ENCODE results near the gene CHMP6. TPM values are rescaled to one million over a fixed set of nuclear protein-coding genes. Genes with fewer than 3 reads are reported as not detected.

CHMP6 gene
- total and polyA plus RNA-seq, 4 donors, result 9.6 to 24.0 (median 16.7) TPM

DNA sequence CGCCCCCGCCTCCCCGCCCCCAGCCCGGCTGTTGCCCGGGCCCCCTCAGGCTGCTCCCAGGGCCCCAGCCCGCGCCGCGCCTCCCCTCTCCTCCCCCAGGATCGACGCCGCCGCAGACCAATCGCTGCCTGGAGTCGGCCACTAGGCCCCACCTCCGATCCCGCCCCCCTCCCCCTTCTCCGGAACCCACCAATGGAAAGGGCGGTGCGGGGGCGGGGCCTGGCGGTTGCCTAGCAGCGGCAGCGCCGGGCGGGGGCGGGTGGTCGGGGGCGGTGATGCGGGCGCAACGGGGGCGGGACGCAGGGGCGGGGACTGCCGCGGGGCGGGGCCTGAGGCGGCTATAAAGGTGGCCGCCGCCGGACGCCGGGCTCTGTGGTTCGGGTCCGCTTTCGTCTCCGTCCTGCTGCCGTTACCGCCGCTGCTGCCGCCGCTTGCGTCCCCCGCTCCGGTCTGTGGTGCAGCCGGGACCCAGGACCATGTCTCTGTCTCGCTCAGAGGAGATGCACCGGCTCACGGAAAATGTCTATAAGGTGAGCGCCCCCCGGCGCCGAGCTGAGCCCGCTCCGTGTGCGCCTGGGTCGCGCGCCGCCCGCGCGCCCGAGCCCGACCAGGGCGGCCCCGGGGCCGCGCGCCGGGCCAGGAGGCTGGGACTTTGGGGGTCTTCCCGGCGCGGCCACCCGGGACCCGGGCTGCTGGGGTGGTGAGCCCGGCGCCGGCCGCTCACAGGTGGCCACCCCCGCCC lies 43.3 kb downstream of the CHMP6 start, which contains the start of gene BAIAP2:
Gene BAIAP2, plus strand, starts transcription at position 373 of the 742 bp plus-strand sequence. Its CDS starts 104 bp downstream, at position 477.
- Histone ChIP-seq H3K27ac (ENCODE audit: low read depth in 1 of 2, low read length in 2 of 2) (peak within 1 kb of the TSS; percentile 73 to 80), H3K4me1 (ENCODE audit: control insufficient read depth in 4 of 4, insufficient read depth in 4 of 4, low read length in 3 of 4) (peaks cover 25 to 82% (median 60%) of the 10 kb centered on the region in 4 donors), H3K27me3 (ENCODE audit: control insufficient read depth in 4 of 4, insufficient read depth in 4 of 4, low read length in 3 of 4) (no peaks in the 10 kb centered on the region), H3K4me3 (ENCODE audit: low read depth in 1 of 3, low read length in 3 of 3) (peak within 1 kb of the TSS; percentile 57 to 83 (median 77)), H3K36me3 (ENCODE audit: control insufficient read depth in 4 of 4, insufficient read depth in 3 of 4, low read depth in 1 of 4, low read length in 3 of 4) (peaks cover 0 to 2% (median 0%) of the 10 kb centered on the region in 4 donors), H3K9me3 (ENCODE audit: control insufficient read depth in 4 of 4, low read length in 3 of 4) (no peaks in the 10 kb centered on the region), H3K9ac (ENCODE audit: low read depth in 1 of 2, low read length in 2 of 2) (peak within 1 kb of the TSS; percentile 82 to 83)
- under 1% methylated on average over 92 of the region's 92 CpGs for WGBS
- TF ChIP-seq, protein P1, sequence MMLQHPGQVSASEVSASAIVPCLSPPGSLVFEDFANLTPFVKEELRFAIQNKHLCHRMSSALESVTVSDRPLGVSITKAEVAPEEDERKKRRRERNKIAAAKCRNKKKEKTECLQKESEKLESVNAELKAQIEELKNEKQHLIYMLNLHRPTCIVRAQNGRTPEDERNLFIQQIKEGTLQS (IDR thresholded peaks at IDR 0.05), result no peak
- TF ChIP-seq EGR1 (IDR thresholded peaks at IDR 0.05; ENCODE audit: low read depth in 2 of 2) (peak in 1 of 2 donors; percentile 66), GABPA (IDR thresholded peaks at IDR 0.05 in 1 of 2, conservative IDR thresholded peaks at IDR 0.05 in 1 of 2) (no peak), FOXA1 (IDR thresholded peaks at IDR 0.05) (no peak), HNF4A (conservative IDR thresholded peaks at IDR 0.05) (no peak), SP1 (IDR thresholded peaks at IDR 0.05) (peak; percentile 56), FOXA2 (IDR thresholded peaks at IDR 0.05) (no peak), RXRA (IDR thresholded peaks at IDR 0.05) (no peak), YY1 (IDR thresholded peaks at IDR 0.05) (peak; percentile 22), HNF4G (IDR thresholded peaks at IDR 0.05) (no peak), JUND (IDR thresholded peaks at IDR 0.05) (no peak), NR2F2 (IDR thresholded peaks at IDR 0.05) (no peak), RAD21 (IDR thresholded peaks at IDR 0.05) (no peak), TAF1 (conservative IDR thresholded peaks at IDR 0.05) (peak; percentile 64)
- TF ChIP-seq, protein P2, sequence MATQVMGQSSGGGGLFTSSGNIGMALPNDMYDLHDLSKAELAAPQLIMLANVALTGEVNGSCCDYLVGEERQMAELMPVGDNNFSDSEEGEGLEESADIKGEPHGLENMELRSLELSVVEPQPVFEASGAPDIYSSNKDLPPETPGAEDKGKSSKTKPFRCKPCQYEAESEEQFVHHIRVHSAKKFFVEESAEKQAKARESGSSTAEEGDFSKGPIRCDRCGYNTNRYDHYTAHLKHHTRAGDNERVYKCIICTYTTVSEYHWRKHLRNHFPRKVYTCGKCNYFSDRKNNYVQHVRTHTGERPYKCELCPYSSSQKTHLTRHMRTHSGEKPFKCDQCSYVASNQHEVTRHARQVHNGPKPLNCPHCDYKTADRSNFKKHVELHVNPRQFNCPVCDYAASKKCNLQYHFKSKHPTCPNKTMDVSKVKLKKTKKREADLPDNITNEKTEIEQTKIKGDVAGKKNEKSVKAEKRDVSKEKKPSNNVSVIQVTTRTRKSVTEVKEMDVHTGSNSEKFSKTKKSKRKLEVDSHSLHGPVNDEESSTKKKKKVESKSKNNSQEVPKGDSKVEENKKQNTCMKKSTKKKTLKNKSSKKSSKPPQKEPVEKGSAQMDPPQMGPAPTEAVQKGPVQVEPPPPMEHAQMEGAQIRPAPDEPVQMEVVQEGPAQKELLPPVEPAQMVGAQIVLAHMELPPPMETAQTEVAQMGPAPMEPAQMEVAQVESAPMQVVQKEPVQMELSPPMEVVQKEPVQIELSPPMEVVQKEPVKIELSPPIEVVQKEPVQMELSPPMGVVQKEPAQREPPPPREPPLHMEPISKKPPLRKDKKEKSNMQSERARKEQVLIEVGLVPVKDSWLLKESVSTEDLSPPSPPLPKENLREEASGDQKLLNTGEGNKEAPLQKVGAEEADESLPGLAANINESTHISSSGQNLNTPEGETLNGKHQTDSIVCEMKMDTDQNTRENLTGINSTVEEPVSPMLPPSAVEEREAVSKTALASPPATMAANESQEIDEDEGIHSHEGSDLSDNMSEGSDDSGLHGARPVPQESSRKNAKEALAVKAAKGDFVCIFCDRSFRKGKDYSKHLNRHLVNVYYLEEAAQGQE (IDR thresholded peaks at IDR 0.05), result peak; percentile 92
- TF ChIP-seq, protein P3, sequence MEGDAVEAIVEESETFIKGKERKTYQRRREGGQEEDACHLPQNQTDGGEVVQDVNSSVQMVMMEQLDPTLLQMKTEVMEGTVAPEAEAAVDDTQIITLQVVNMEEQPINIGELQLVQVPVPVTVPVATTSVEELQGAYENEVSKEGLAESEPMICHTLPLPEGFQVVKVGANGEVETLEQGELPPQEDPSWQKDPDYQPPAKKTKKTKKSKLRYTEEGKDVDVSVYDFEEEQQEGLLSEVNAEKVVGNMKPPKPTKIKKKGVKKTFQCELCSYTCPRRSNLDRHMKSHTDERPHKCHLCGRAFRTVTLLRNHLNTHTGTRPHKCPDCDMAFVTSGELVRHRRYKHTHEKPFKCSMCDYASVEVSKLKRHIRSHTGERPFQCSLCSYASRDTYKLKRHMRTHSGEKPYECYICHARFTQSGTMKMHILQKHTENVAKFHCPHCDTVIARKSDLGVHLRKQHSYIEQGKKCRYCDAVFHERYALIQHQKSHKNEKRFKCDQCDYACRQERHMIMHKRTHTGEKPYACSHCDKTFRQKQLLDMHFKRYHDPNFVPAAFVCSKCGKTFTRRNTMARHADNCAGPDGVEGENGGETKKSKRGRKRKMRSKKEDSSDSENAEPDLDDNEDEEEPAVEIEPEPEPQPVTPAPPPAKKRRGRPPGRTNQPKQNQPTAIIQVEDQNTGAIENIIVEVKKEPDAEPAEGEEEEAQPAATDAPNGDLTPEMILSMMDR (IDR thresholded peaks at IDR 0.05; ENCODE audit: low read depth, low read length, missing input control), result no peak
- TF ChIP-seq, protein P4, sequence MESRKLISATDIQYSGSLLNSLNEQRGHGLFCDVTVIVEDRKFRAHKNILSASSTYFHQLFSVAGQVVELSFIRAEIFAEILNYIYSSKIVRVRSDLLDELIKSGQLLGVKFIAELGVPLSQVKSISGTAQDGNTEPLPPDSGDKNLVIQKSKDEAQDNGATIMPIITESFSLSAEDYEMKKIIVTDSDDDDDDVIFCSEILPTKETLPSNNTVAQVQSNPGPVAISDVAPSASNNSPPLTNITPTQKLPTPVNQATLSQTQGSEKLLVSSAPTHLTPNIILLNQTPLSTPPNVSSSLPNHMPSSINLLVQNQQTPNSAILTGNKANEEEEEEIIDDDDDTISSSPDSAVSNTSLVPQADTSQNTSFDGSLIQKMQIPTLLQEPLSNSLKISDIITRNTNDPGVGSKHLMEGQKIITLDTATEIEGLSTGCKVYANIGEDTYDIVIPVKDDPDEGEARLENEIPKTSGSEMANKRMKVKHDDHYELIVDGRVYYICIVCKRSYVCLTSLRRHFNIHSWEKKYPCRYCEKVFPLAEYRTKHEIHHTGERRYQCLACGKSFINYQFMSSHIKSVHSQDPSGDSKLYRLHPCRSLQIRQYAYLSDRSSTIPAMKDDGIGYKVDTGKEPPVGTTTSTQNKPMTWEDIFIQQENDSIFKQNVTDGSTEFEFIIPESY (IDR thresholded peaks at IDR 0.05), result no peak
- TF ChIP-seq, protein P5, sequence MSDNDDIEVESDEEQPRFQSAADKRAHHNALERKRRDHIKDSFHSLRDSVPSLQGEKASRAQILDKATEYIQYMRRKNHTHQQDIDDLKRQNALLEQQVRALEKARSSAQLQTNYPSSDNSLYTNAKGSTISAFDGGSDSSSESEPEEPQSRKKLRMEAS (IDR thresholded peaks at IDR 0.05), result no peak
- DNase-seq (ENCODE audit: low spot score), result peak; percentile 99

Measured in liver (tissue), 9 donors.